Measurements from ENCODE around the gene PNPLA7. TPM values are rescaled to one million over a fixed set of nuclear protein-coding genes. Genes with fewer than 3 reads are reported as not detected.
"Not testable (repeated sequence)": the region's sequence is repeated elsewhere in the genome, so short reads cannot be mapped to it uniquely, and the experiment has no call there.

Gene PNPLA7
- total and polyA plus RNA-seq, 2 of the 13 experiments (the other 11 are each of a cell fraction or from before 2014, with no cell fraction given): 0.42 to 1.5 TPM

- in situ Hi-C loops (cut with HindIII; ENCODE audit: extremely low pct_ligation_motif_present, low pct_unique_long_range_greater_than_20kb) (no loop called here), intact Hi-C loops (cut with micrococcal nuclease; ENCODE audit: unreplicated experiment) (no loop called here)
- Histone ChIP-seq H3K4me2 (ENCODE audit: low read depth, low read length) (no peak overlapping the region), H3K4me3 (replicated peaks in 1 of 3; ENCODE audit: insufficient read depth in 1 of 3, low read depth in 2 of 3, low read length in 3 of 3) (no peak overlapping the region), H3K9me3 (ENCODE audit: low read length) (peaks cover 3% of the 10 kb centered on the region; the same call in 1 of the 2 replicates), H3K36me3 (replicated peaks in 1 of 2; ENCODE audit: control insufficient read depth in 1 of 2, insufficient read depth in 2 of 2, low read length in 2 of 2) (no peaks in the 10 kb centered on the region), H3K4me1 (ENCODE audit: insufficient read depth, low read length) (no peaks in the 10 kb centered on the region), H4K20me1 (ENCODE audit: insufficient read depth, low read length) (no peaks in the 10 kb centered on the region), H3K9ac (ENCODE audit: insufficient read depth, low read depth, low read length) (no peak overlapping the region), H3K79me2 (ENCODE audit: insufficient read depth, low read length) (no peaks in the 10 kb centered on the region), H3K27ac (ENCODE audit: extremely low read length, insufficient read depth, low read length) (no peak overlapping the region), H2AFZ (ENCODE audit: low read length) (no peak overlapping the region), H3K27me3 (ENCODE audit: control insufficient read depth in 1 of 2, insufficient read depth in 2 of 2, low read length in 2 of 2) (no peaks in the 10 kb centered on the region)
- FAIRE-seq (no peak), ATAC-seq (peak; percentile 30; the same call in 2 of the 3 replicates), DNase-seq (ENCODE audit: low spot score) (no peak)
- ChIA-PET CTCF (ENCODE audit: low intra/inter-chr PET ratio, low total read pairs) (no interaction called here), POLR2A (no interaction called here)
- no TSS peak for BruUV-seq (replicated peaks)
- TF ChIP-seq ATF1 (CRISPR knock-in tag; IDR thresholded peaks at IDR 0.05): no peak
- no peak for TF ChIP-seq ZNF552 (CRISPR knock-in tag; IDR thresholded peaks at IDR 0.05; ENCODE audit: borderline replicate concordance)
- TF ChIP-seq ZFP36L2 (CRISPR knock-in tag; IDR thresholded peaks at IDR 0.05): no peak
- TF ChIP-seq ZBTB7B (CRISPR knock-in tag; IDR thresholded peaks at IDR 0.05): no peak
- TF ChIP-seq, protein P1, sequence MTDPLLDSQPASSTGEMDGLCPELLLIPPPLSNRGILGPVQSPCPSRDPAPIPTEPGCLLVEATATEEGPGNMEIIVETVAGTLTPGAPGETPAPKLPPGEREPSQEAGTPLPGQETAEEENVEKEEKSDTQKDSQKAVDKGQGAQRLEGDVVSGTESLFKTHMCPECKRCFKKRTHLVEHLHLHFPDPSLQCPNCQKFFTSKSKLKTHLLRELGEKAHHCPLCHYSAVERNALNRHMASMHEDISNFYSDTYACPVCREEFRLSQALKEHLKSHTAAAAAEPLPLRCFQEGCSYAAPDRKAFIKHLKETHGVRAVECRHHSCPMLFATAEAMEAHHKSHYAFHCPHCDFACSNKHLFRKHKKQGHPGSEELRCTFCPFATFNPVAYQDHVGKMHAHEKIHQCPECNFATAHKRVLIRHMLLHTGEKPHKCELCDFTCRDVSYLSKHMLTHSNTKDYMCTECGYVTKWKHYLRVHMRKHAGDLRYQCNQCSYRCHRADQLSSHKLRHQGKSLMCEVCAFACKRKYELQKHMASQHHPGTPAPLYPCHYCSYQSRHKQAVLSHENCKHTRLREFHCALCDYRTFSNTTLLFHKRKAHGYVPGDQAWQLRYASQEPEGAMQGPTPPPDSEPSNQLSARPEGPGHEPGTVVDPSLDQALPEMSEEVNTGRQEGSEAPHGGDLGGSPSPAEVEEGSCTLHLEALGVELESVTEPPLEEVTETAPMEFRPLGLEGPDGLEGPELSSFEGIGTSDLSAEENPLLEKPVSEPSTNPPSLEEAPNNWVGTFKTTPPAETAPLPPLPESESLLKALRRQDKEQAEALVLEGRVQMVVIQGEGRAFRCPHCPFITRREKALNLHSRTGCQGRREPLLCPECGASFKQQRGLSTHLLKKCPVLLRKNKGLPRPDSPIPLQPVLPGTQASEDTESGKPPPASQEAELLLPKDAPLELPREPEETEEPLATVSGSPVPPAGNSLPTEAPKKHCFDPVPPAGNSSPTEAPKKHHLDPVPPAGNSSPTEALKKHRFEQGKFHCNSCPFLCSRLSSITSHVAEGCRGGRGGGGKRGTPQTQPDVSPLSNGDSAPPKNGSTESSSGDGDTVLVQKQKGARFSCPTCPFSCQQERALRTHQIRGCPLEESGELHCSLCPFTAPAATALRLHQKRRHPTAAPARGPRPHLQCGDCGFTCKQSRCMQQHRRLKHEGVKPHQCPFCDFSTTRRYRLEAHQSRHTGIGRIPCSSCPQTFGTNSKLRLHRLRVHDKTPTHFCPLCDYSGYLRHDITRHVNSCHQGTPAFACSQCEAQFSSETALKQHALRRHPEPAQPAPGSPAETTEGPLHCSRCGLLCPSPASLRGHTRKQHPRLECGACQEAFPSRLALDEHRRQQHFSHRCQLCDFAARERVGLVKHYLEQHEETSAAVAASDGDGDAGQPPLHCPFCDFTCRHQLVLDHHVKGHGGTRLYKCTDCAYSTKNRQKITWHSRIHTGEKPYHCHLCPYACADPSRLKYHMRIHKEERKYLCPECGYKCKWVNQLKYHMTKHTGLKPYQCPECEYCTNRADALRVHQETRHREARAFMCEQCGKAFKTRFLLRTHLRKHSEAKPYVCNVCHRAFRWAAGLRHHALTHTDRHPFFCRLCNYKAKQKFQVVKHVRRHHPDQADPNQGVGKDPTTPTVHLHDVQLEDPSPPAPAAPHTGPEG (CRISPR knock-in tag; IDR thresholded peaks at IDR 0.05): no peak
- TF ChIP-seq TCF7 (IDR thresholded peaks at IDR 0.05; ENCODE audit: low read depth): no peak
- no peak for TF ChIP-seq ZNF546 (CRISPR knock-in tag; conservative IDR thresholded peaks at IDR 0.05)
- 83% methylated on average over 6 of the region's 30 CpGs for WGBS (ENCODE audit: low lambda C conversion rate)
Measured at GRCh38 chr9:137514691-137515337, 35.4 kb downstream of the PNPLA7 start.

GRCh38 chr9:137513801-137514570 lies 36.2 kb downstream of the PNPLA7 start:
- H3K4me1 ChIP-seq (ENCODE audit: insufficient read depth, low read length); H3K9ac ChIP-seq (ENCODE audit: insufficient read depth, low read depth, low read length); intact Hi-C loops (cut with micrococcal nuclease; ENCODE audit: unreplicated experiment); H4K20me1 ChIP-seq (ENCODE audit: insufficient read depth, low read length); in situ Hi-C loops (cut with HindIII; ENCODE audit: extremely low pct_ligation_motif_present, low pct_unique_long_range_greater_than_20kb); BruUV-seq (replicated peaks); H3K4me3 ChIP-seq (replicated peaks in 1 of 3; ENCODE audit: insufficient read depth in 1 of 3, low read depth in 2 of 3, low read length in 3 of 3); DNase-seq (ENCODE audit: low spot score); H3K27me3 ChIP-seq (ENCODE audit: control insufficient read depth in 1 of 2, insufficient read depth in 2 of 2, low read length in 2 of 2); H3K4me2 ChIP-seq (ENCODE audit: low read depth, low read length); FAIRE-seq; H3K27ac ChIP-seq (ENCODE audit: extremely low read length, insufficient read depth, low read length); H2AFZ ChIP-seq (ENCODE audit: low read length); ATAC-seq; CTCF ChIA-PET (ENCODE audit: low intra/inter-chr PET ratio, low total read pairs); POLR2A ChIA-PET; H3K36me3 ChIP-seq (replicated peaks in 1 of 2; ENCODE audit: control insufficient read depth in 1 of 2, insufficient read depth in 2 of 2, low read length in 2 of 2); H3K79me2 ChIP-seq (ENCODE audit: insufficient read depth, low read length); H3K9me3 ChIP-seq (ENCODE audit: low read length): not testable (repeated sequence)
- 58% methylated on average over 3 of the region's 42 CpGs for WGBS (ENCODE audit: low lambda C conversion rate)

Measured in HepG2 (cell line).